ENCODE data around the gene PIWIL4. TPM values are rescaled to one million over a fixed set of nuclear protein-coding genes. Genes with fewer than 3 reads are reported as not detected.

Gene PIWIL4
- polyA plus RNA-seq, 1 of the 3 experiments (the other 2 are of a cell fraction), result 1.7 TPM

GRCh38 chr11:94586546-94586945 lies 19.4 kb downstream of the PIWIL4 start:
- H3K9me2 ChIP-seq, result no peaks in the 10 kb centered on the region
- no peaks in the 10 kb centered on the region for H4K20me1 ChIP-seq (ENCODE audit: insufficient read depth)
- H3K9ac ChIP-seq, result no peak overlapping the region
- H3K4me1 ChIP-seq (ENCODE audit: control insufficient read depth in 1 of 2, insufficient read depth in 2 of 2, low read depth in 1 of 2, low read length in 1 of 2), result no peaks in the 10 kb centered on the region; a peak in 1 of 4 replicates
- no peak overlapping the region for H3K4me3 ChIP-seq (ENCODE audit: low read depth in 2 of 2, low read length in 1 of 2)
- ChIA-PET CTCF (interaction anchor here (0.9 kb wide), 1 partner anchor 9 kb away, joined by 3 read pairs; no protein-coding TSS in a partner anchor), POLR2A (no interaction called here)
- no peak overlapping the region for H3K4me2 ChIP-seq
- H3F3A ChIP-seq (replicated peaks; ENCODE audit: insufficient read depth), result no peaks in the 10 kb centered on the region
- no peak overlapping the region for H2AFZ ChIP-seq (ENCODE audit: low read depth)
- DNase-seq, result no peak
- no peaks in the 10 kb centered on the region for H3K36me3 ChIP-seq (replicated peaks in 1 of 2; ENCODE audit: control insufficient read depth in 1 of 2, insufficient read depth in 2 of 2, low read length in 1 of 2)
- WGBS (ENCODE audit: low lambda C conversion rate), result 79% methylated on average over 5 of the region's 5 CpGs
- no peak overlapping the region for H3K27ac ChIP-seq (ENCODE audit: low read depth in 2 of 2, low read length in 1 of 2)
- H3K79me2 ChIP-seq (ENCODE audit: insufficient read depth), result no peaks in the 10 kb centered on the region
- no peak for TF ChIP-seq ELF1 (IDR thresholded peaks at IDR 0.05)
- H3K9me3 ChIP-seq, result no peaks in the 10 kb centered on the region
- no peaks in the 10 kb centered on the region for H3K27me3 ChIP-seq (ENCODE audit: insufficient read depth)

- Histone ChIP-seq H3K4me1 (ENCODE audit: control insufficient read depth in 1 of 2, insufficient read depth in 2 of 2, low read depth in 1 of 2, low read length in 1 of 2) (no peaks in the 10 kb centered on the region; a peak in 1 of 4 replicates), H3K9me3 (no peaks in the 10 kb centered on the region), H3K4me3 (ENCODE audit: low read depth in 2 of 2, low read length in 1 of 2) (no peak overlapping the region), H3K27ac (ENCODE audit: low read depth in 2 of 2, low read length in 1 of 2) (no peak overlapping the region), H3K9ac (no peak overlapping the region), H3K9me2 (no peaks in the 10 kb centered on the region), H2AFZ (ENCODE audit: low read depth) (no peak overlapping the region), H3K36me3 (replicated peaks in 1 of 2; ENCODE audit: control insufficient read depth in 1 of 2, insufficient read depth in 2 of 2, low read length in 1 of 2) (no peaks in the 10 kb centered on the region), H4K20me1 (ENCODE audit: insufficient read depth) (no peaks in the 10 kb centered on the region), H3K27me3 (ENCODE audit: insufficient read depth) (no peaks in the 10 kb centered on the region), H3K4me2 (no peak overlapping the region), H3K79me2 (ENCODE audit: insufficient read depth) (no peaks in the 10 kb centered on the region), H3F3A (replicated peaks; ENCODE audit: insufficient read depth) (no peaks in the 10 kb centered on the region)
- TF ChIP-seq ZBTB33 (IDR thresholded peaks at IDR 0.05; ENCODE audit: borderline replicate concordance, low read depth), result no peak
- TF ChIP-seq TAF1 (IDR thresholded peaks at IDR 0.05; ENCODE audit: borderline replicate concordance, low read depth, low read length), result no peak
- TF ChIP-seq USF2 (IDR thresholded peaks at IDR 0.05; ENCODE audit: borderline replicate concordance, low read depth, low read length), result no peak
- no peak for TF ChIP-seq YY1 (IDR thresholded peaks at IDR 0.05; ENCODE audit: low read depth)
- TF ChIP-seq, protein P1, sequence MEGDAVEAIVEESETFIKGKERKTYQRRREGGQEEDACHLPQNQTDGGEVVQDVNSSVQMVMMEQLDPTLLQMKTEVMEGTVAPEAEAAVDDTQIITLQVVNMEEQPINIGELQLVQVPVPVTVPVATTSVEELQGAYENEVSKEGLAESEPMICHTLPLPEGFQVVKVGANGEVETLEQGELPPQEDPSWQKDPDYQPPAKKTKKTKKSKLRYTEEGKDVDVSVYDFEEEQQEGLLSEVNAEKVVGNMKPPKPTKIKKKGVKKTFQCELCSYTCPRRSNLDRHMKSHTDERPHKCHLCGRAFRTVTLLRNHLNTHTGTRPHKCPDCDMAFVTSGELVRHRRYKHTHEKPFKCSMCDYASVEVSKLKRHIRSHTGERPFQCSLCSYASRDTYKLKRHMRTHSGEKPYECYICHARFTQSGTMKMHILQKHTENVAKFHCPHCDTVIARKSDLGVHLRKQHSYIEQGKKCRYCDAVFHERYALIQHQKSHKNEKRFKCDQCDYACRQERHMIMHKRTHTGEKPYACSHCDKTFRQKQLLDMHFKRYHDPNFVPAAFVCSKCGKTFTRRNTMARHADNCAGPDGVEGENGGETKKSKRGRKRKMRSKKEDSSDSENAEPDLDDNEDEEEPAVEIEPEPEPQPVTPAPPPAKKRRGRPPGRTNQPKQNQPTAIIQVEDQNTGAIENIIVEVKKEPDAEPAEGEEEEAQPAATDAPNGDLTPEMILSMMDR (IDR thresholded peaks at IDR 0.05), result no peak
- no peak for TF ChIP-seq SMC3 (IDR thresholded peaks at IDR 0.05; ENCODE audit: low read depth, low read length)
- no peak for TF ChIP-seq POLR2AphosphoS5 (IDR thresholded peaks at IDR 0.05; ENCODE audit: low read depth, low read length)
- ChIA-PET CTCF (interaction anchor here (0.9 to 2.4 kb wide), 2 partner anchors 9 to 36 kb away, joined by 3 to 11 read pairs; no protein-coding TSS in a partner anchor), POLR2A (no interaction called here)
- WGBS (ENCODE audit: low lambda C conversion rate), result 87% methylated on average over 5 of the region's 5 CpGs
- DNase-seq, result no peak
These were observed 19.8 kb downstream of the PIWIL4 start for GRCh38 chr11:94586978-94587377.

Measured in SK-N-SH (cell line).